Fibroblast of pulmonary artery (primary cell): ENCODE data around the gene ASTN2.

Source experiments
- DNase-seq: peaks from one replicate; pipeline ENCODE4 v3.0.0-alpha.2; 2010; ENCODE audit warnings: low read depth
- H3K4me3 ChIP-seq: replicated peaks from 2 replicates; pipeline ENCODE4 v1.5.1; 2011; ENCODE audit warnings: low read depth, mild to moderate bottlenecking, control low read depth, low read length, moderate library complexity
- TF ChIP-seq, protein P1 (sequence below): IDR thresholded peaks from 2 replicates; pipeline ENCODE4 v1.5.1; 2011; ENCODE audit warnings: mild to moderate bottlenecking, control low read depth, low read length, inconsistent platforms; ENCODE audit errors: missing control alignments

The ASTN2 gene

DNA sequence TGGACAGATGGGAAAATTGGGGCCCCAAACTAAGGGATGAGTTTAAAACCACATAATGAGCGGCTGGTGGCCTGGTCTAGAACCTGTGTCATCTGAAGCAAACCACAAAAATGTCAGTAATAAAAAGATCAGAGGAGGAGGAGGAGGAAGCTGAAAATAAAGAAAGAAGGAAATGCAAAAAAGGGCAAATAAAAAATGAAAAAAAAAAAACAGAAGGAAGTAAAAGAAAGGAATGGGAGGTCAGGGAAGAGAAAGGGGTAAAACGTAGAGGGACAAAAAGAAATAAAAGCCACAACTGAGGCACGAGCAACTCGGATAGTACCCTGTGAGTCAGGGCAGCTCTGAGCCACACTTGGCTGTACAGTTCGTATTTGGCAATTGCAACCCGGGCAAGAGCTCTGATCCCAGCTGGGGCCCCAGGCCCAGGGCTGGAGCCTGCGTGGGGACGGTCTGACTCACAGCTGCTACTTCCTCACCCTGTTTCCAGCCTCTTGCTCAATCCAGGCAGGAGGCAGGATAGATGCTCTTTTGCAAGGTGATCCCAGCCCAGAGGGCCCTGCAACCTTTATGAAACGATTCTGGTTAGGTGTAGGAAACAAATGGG lies 865.7 kb downstream of the ASTN2 start:
- TF ChIP-seq, protein P1, sequence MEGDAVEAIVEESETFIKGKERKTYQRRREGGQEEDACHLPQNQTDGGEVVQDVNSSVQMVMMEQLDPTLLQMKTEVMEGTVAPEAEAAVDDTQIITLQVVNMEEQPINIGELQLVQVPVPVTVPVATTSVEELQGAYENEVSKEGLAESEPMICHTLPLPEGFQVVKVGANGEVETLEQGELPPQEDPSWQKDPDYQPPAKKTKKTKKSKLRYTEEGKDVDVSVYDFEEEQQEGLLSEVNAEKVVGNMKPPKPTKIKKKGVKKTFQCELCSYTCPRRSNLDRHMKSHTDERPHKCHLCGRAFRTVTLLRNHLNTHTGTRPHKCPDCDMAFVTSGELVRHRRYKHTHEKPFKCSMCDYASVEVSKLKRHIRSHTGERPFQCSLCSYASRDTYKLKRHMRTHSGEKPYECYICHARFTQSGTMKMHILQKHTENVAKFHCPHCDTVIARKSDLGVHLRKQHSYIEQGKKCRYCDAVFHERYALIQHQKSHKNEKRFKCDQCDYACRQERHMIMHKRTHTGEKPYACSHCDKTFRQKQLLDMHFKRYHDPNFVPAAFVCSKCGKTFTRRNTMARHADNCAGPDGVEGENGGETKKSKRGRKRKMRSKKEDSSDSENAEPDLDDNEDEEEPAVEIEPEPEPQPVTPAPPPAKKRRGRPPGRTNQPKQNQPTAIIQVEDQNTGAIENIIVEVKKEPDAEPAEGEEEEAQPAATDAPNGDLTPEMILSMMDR = no peak
- peak; percentile 97 for DNase-seq

DNA sequence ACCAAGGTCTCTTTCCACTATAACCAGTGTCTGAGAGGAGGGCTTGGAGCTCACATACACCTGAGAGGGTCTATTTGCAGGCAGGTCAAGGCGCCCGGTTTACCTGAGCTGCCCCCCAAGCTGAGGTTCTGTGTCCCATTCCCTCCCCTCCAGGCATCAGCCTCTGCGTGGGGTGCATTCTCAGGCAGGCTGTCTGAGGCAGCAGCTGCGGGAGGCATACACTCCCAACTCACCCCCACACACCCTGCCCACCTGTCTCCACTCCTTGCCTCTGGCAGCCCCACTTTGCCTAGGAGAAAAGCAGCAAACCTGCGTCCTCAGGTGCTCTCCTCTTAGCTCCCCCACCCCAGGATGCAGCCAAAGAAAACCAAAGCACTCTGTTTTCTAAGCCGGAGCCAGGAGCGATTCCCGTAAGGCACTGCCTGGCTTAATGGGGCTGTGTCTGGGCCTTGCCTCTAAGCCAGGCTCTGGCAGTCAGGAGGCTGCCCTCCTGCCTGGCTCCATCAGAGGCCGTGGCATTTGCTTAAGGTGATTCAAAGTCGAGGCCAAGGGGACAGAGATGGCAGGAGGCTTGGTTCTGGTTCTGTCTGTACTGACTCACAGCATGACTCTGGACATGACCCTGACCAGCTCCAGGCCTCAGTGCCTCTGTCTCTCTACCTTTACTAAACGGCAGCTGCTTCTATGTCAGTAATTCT lies 867.0 kb downstream of the ASTN2 start:
- H3K4me3 ChIP-seq = no peak overlapping the region
- DNase-seq = no peak
- TF ChIP-seq, protein P1 = no peak

More for the DNA sequence above, 865.7 kb downstream of the ASTN2 start:
- no peak overlapping the region for H3K4me3 ChIP-seq

DNA sequence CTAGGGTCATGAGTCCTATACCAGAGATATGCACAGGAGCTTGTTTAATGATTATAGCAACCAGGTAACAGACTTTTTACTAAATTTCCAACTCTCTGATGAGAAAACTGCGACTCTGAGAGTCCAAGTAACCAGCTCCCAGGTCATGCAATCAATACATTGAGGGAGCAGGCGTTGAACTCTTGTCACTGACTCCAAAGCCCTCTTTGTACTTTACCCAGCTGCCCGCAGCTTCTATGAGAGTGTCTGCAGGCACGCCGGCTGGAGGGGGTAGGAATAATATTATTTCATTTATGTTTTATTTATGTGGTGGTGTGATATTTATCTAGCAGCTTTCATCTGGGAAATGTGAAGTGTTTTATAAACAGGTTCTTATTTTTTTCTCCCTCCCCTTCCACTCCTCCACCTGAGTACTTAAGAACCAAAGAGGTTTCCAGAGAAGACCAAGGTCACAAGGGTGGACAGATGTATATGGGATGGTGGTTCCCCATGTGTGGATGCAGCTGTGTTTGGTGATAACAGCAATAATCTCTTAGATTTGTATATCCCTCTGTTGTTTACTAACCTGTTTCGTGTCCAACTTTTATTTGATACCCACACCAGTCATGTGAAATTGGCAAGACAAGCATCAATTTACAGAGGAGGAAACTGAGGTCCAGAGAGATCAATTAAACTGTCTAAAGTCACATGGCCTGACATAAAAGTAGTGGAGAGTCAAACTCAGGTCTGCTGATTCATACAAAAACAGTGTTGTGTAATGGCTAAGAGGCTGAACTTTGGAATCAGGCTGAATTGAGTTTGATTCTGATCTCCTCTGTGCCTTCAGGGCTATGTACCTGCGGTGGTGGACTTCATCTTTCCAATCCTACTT lies 867.9 kb downstream of the ASTN2 start:
- no peak overlapping the region for H3K4me3 ChIP-seq
- DNase-seq = peak; percentile 49
- TF ChIP-seq, protein P1 = no peak

DNA sequence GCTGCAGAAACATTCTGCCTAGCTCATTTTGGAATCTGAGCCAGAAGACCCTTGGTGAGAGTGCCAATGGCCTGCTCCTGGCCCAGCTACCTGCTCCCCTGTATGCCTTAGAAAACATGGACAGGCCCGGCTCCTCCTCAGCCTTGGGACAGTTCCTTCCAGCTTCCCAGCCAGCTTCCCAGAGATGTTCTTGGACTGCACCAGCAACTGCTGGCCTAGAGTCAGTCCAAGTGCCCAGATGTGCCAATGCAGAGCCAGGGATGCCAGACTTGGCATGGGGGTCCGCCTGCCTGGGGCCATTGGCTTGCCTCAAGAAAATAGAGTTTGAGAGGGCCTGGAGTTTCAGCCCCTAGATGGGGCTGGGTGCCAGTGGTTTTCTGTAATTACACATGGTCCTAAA lies 870.0 kb downstream of the ASTN2 start:
- no peak overlapping the region for H3K4me3 ChIP-seq
- TF ChIP-seq, protein P1 = no peak
- no peak for DNase-seq

DNA sequence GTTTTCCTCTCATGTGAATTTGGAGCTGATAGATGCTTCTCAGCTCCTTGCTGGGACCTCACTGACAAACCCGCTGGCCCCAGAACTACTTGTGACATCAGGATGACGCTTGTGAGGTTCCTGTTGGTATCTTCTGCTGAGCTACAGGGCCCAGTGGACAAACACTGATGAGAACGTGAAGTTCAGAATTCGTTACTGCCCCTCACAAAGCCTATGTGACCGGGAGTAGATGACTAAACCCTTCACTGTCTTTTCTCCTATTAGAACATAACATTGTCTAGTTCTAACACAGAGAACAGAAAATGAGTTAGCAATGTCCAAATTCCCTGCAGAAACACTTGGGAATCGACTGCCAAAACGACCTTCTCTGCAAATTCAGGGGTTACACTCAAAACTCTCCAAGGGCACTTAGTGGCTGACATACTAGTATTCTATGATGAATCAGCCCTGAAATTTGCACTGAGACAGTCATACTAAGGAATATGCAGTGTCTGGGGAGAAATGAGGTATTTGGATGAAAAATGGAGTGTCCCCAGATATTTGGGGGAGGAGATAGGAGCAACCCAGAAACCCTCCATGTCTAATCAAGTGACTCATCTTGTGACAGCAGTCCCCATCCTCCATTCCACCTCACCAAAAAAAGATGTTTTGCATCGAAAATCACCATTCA lies 871.0 kb downstream of the ASTN2 start:
- H3K4me3 ChIP-seq = no peak overlapping the region
- peak; percentile 72 for DNase-seq

DNA sequence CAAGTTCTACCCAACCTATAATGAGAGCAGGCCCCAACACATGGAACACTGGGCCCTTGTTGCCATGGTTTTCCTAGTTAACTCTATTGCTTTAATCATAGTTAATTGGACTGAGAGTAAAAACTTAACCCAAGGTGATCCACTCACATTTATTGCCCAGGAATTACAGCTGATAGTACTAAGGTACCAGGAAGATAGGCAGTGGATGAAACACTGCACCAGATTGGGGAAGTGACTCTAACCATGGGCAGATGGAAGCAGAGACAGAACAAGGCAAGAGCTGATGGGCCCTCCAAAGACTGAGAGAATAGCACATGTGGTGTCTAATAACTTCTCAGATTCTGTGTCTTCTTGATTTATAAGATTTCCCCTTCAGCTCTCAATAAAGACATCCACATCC lies 873.5 kb downstream of the ASTN2 start:
- H3K4me3 ChIP-seq = no peak overlapping the region
- no peak for DNase-seq
- TF ChIP-seq, protein P1 = no peak

More for the DNA sequence above, 871.0 kb downstream of the ASTN2 start:
- TF ChIP-seq, protein P1 = no peak
